ENCODE results near the gene SORBS1.

SORBS1 gene

DNA sequence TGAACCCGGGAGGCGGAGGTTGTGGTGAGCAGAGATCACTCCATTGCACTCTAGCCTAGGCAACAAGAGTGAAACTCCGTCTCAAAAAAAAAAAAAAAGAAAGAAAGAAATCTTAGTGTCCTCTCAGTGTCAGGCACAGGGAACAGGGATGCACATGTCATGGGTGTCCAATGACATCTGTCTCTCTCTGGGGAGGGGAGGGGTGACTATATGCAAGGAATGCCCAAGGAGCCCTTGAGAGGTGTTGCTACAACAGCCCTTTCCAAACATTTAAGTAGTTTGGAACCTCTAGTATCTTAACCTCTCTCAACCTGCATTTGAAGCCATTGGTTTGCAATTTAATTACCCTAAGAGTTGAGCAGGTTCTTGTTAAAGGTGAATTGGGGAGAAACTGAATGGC, 299.2 kb downstream of the SORBS1 start:
- Histone ChIP-seq H3K56ac (ENCODE audit: low read length) (no peak overlapping the region), H3K79me1 (ENCODE audit: low read length) (peaks cover 3% of the 10 kb centered on the region), H3K23ac (ENCODE audit: low read length) (no peak overlapping the region), H3K4ac (ENCODE audit: low read depth, low read length) (no peak overlapping the region), H2BK15ac (replicated peaks; ENCODE audit: low read depth) (no peak overlapping the region), H4K5ac (ENCODE audit: low read length) (no peak overlapping the region), H3K4me2 (ENCODE audit: low read length) (no peak overlapping the region), H2BK120ac (ENCODE audit: low read depth, low read length) (no peak overlapping the region), H4K8ac (ENCODE audit: low read depth, low read length) (no peak overlapping the region), H3K18ac (ENCODE audit: low read length) (no peak overlapping the region), H3K4me1 (ENCODE audit: control insufficient read depth, low read depth, low read length) (peaks cover 23% of the 10 kb centered on the region), H2AK5ac (ENCODE audit: low read length) (no peak overlapping the region), H3K4me3 (ENCODE audit: low read length) (no peak overlapping the region), H2BK5ac (ENCODE audit: low read length) (no peak overlapping the region), H3K27me3 (ENCODE audit: insufficient read depth, low read length, poor library complexity) (no peaks in the 10 kb centered on the region), H3K9ac (ENCODE audit: low read length) (no peak overlapping the region), H3K36me3 (ENCODE audit: control insufficient read depth, insufficient read depth, low read length) (peaks cover 2% of the 10 kb centered on the region), H3K27ac (ENCODE audit: low read depth, low read length) (no peak overlapping the region), H3K79me2 (ENCODE audit: control insufficient read depth, insufficient read depth, low read length) (no peaks in the 10 kb centered on the region)
- no CpG with 5 or more reads among the region's 3 CpGs for WGBS (ENCODE audit: extremely low coverage, insufficient coverage, low lambda C conversion rate)
- DNase-seq, result peak; percentile 69

All from mesendoderm (in vitro differentiated cells).